ENCODE data around the gene CD226.

Gene CD226

DNA sequence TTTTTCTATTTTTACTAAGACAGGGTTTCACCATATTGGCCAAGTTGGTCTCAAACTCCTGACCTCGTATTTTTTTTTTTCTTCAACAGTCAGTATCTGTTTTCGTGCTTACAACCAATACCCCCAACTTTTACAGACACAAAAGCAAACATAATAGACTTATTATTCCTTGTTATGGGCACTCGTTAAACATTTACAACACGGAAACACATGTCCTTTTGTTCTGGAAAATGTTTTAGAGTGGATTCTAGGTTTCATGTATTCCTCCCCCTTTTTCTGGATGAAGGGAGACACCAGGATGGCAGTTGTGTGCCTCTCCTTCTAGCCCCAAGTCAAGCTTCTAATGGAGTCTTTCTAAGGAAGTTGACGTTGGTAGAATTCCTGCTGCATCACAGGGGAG lies 88.8 kb downstream of the CD226 start:
- no peaks in the 10 kb centered on the region for H3K79me2 ChIP-seq (ENCODE audit: insufficient read depth, low read depth)
- no peak overlapping the region for H3K4me3 ChIP-seq (IDR thresholded peaks at IDR 0.05; ENCODE audit: insufficient read depth, low read depth, low read length)
- no peak overlapping the region for H3K9ac ChIP-seq
- no peaks in the 10 kb centered on the region for H3K36me3 ChIP-seq (ENCODE audit: insufficient read depth)
- H3K27me3 ChIP-seq (ENCODE audit: insufficient read depth, low read depth): no peaks in the 10 kb centered on the region
- H3K27ac ChIP-seq: no peak overlapping the region
- no peaks in the 10 kb centered on the region for H4K20me1 ChIP-seq (ENCODE audit: insufficient read depth)
- no peak overlapping the region for H3K4me2 ChIP-seq
- H2AFZ ChIP-seq (ENCODE audit: low read depth): no peak overlapping the region
- H3K4me1 ChIP-seq (ENCODE audit: low read depth, poor library complexity, severe bottlenecking): no peaks in the 10 kb centered on the region
- TF ChIP-seq, protein P1, sequence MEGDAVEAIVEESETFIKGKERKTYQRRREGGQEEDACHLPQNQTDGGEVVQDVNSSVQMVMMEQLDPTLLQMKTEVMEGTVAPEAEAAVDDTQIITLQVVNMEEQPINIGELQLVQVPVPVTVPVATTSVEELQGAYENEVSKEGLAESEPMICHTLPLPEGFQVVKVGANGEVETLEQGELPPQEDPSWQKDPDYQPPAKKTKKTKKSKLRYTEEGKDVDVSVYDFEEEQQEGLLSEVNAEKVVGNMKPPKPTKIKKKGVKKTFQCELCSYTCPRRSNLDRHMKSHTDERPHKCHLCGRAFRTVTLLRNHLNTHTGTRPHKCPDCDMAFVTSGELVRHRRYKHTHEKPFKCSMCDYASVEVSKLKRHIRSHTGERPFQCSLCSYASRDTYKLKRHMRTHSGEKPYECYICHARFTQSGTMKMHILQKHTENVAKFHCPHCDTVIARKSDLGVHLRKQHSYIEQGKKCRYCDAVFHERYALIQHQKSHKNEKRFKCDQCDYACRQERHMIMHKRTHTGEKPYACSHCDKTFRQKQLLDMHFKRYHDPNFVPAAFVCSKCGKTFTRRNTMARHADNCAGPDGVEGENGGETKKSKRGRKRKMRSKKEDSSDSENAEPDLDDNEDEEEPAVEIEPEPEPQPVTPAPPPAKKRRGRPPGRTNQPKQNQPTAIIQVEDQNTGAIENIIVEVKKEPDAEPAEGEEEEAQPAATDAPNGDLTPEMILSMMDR (conservative IDR thresholded peaks at IDR 0.05; ENCODE audit: low read depth, low read length): no peak

DNA sequence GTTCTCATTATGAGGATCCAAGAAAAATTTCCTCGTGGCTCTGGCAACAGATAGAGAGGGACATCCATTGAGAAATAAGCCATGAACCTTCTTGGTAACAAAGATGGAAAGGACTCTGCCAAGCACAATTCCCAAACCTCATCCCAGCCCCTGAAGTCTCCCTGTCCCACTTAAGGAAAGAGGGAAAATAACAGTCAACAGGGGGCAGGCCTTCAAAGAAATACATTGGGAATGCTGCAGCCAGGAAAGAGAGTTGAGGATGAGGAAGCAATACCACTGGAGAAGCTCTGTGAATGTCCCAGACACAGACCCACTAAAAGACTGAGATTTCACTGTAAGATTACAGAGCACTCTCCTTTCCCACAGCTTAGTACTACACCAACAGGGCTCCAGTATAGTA lies 93.2 kb downstream of the CD226 start:
- Histone ChIP-seq H3K4me3 (IDR thresholded peaks at IDR 0.05; ENCODE audit: insufficient read depth, low read depth, low read length) (no peak overlapping the region), H3K36me3 (ENCODE audit: insufficient read depth) (no peaks in the 10 kb centered on the region), H2AFZ (ENCODE audit: low read depth) (no peak overlapping the region), H3K27ac (no peak overlapping the region), H4K20me1 (ENCODE audit: insufficient read depth) (no peaks in the 10 kb centered on the region), H3K27me3 (ENCODE audit: insufficient read depth, low read depth) (no peaks in the 10 kb centered on the region), H3K79me2 (ENCODE audit: insufficient read depth, low read depth) (no peaks in the 10 kb centered on the region), H3K4me2 (no peak overlapping the region), H3K9ac (no peak overlapping the region), H3K4me1 (ENCODE audit: low read depth, poor library complexity, severe bottlenecking) (no peaks in the 10 kb centered on the region)
- TF ChIP-seq, protein P1 (conservative IDR thresholded peaks at IDR 0.05; ENCODE audit: low read depth, low read length): no peak

DNA sequence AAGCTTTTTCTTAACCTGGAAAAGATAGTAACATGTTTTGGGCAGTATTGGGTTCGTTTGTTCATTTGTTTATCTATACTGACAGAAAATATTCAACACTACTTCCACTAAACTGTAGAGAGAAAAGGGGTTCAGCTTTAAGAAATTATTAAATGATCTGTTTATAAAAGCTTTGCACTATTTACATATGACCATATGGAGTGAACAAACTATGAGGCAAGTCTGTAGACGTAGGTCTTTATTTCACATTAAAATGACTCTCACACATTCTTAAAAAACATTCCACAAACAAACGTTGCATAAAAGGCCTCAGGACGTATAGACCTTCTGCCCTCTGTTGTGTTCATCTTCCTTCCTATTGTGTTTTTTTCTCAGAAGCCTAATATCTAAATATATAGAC lies 94.6 kb downstream of the CD226 start:
- H3K27ac ChIP-seq: no peak overlapping the region
- H3K4me1 ChIP-seq (ENCODE audit: low read depth, poor library complexity, severe bottlenecking): no peaks in the 10 kb centered on the region
- H3K36me3 ChIP-seq (ENCODE audit: insufficient read depth): no peaks in the 10 kb centered on the region
- no peak overlapping the region for H3K4me2 ChIP-seq
- no peak overlapping the region for H3K9ac ChIP-seq
- no peaks in the 10 kb centered on the region for H4K20me1 ChIP-seq (ENCODE audit: insufficient read depth)
- no peak overlapping the region for H2AFZ ChIP-seq (ENCODE audit: low read depth)
- H3K4me3 ChIP-seq (IDR thresholded peaks at IDR 0.05; ENCODE audit: insufficient read depth, low read depth, low read length): no peak overlapping the region
- H3K27me3 ChIP-seq (ENCODE audit: insufficient read depth, low read depth): no peaks in the 10 kb centered on the region
- TF ChIP-seq, protein P1 (conservative IDR thresholded peaks at IDR 0.05; ENCODE audit: low read depth, low read length): no peak
- no peaks in the 10 kb centered on the region for H3K79me2 ChIP-seq (ENCODE audit: insufficient read depth, low read depth)

DNA sequence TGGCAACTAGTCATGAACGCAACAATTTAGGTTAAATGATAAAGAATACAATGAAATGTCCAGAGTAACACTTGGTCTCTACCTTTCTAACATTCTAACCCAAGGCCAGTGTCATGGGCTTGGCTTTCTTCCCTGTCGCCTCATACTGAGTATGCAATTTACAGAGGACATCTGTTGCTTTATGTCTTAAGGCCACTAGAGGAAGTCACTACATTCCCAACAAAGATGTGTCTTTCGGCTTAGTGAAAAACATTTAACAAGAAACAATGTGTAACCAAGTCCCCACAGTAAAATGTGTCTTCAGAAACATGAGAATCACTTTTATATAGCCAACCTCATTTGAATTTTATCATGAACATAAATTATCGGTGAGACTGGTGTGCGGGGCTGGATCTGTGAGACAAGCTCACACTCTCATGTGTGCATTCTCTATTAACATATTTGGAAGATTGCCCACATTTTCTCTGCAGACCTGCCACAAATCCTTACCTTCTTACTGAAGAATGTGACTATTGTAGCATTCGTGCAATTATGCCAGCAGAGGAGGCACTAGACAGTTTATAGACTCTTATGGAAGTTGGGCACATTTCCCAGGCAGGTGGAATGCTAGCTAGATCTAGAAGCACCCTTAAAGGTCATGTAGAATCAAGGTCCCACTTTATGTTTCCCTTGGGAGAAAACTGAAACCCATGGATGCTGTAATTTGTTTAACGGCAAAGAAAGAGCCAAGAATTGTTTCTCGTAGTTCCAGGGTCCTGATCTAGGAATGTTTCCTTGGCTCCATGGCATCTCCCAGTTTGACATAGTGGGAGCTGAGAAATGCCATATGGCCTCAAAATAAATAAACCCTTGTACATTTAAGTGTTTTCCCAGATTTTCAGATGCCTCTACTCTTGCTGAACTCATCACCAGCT lies 101.8 kb downstream of the CD226 start:
- Histone ChIP-seq H3K9ac (no peak overlapping the region), H3K4me3 (IDR thresholded peaks at IDR 0.05; ENCODE audit: insufficient read depth, low read depth, low read length) (no peak overlapping the region), H3K27me3 (ENCODE audit: insufficient read depth, low read depth) (no peaks in the 10 kb centered on the region), H4K20me1 (ENCODE audit: insufficient read depth) (no peaks in the 10 kb centered on the region), H3K4me1 (ENCODE audit: low read depth, poor library complexity, severe bottlenecking) (no peaks in the 10 kb centered on the region), H3K4me2 (no peak overlapping the region), H3K27ac (no peak overlapping the region), H3K36me3 (ENCODE audit: insufficient read depth) (no peaks in the 10 kb centered on the region), H2AFZ (ENCODE audit: low read depth) (no peak overlapping the region), H3K79me2 (ENCODE audit: insufficient read depth, low read depth) (no peaks in the 10 kb centered on the region)
- TF ChIP-seq, protein P1 (conservative IDR thresholded peaks at IDR 0.05; ENCODE audit: low read depth, low read length): no peak

Measured in KMS-11 (cell line).